OCI-LY7 (cell line): ENCODE results near the gene CANT1.

Experiments used
- CTCF ChIP-seq: fragments of 200-600 bp; sonication (generic); conservative IDR thresholded peaks from 2 replicates; pipeline ENCODE4 v1.5.1; 2014; ENCODE audit warnings: mild to moderate bottlenecking, antibody characterized with exemption, low read length, moderate library complexity, mixed read lengths
- EZH2phosphoT487 ChIP-seq: fragments of 200-600 bp; sonication (generic); IDR thresholded peaks from 2 replicates; pipeline ENCODE4 v1.6.1; 2018; ENCODE audit warnings: low read depth, borderline replicate concordance, mild to moderate bottlenecking, mixed run types, antibody characterized with exemption, low read length, moderate library complexity, mixed read lengths

- TF ChIP-seq CTCF (no peak), EZH2phosphoT487 (no peak)
These were observed 41.7 kb upstream of the CANT1 start for GRCh38 chr17:79051306-79051705.
